HepG2 (cell line): Measurements from ENCODE around the gene BCAS3. TPM values are rescaled to one million over a fixed set of nuclear protein-coding genes. Genes with fewer than 3 reads are reported as not detected.
"Not testable (repeated sequence)": the region's sequence is repeated elsewhere in the genome, so short reads cannot be mapped to it uniquely, and the experiment has no call there.

Experiments
- ATAC-seq: fragments of 200-7000 bp; cut with Tn5 transposase; 3 replicates; pipeline ENCODE4 v1.9.1; 2020; ENCODE audit warnings: mild to moderate bottlenecking, moderate library complexity
- BruUV-seq: library from RNA; stranded (reverse); fragments of 400-500 nt; replicated peaks from 2 replicates; lab custom pipeline; 2021; lab: Mats Ljungman, UMichigan
- CTCF ChIA-PET: fragments of 300-600 bp; formaldehyde crosslinking; extraction: SDS; loops from one replicate; lab custom pipeline; 2021; ENCODE audit warnings: low total read pairs, inconsistent platforms, low intra/inter-chr PET ratio; lab: Yijun Ruan, JAX
- POLR2A ChIA-PET: fragments of 350-600 bp; sonication (Branson Sonifier 250); formaldehyde crosslinking; loops from one replicate; lab custom pipeline; 2020; ENCODE audit warnings: antibody characterized with exemption, inconsistent platforms; lab: Yijun Ruan, JAX
- DNase-seq: peaks from one replicate; pipeline ENCODE4 v3.0.0-alpha.2; 2015; ENCODE audit warnings: low spot score
- FAIRE-seq: peaks from 3 replicates; lab custom pipeline; 2011; peaks lifted over from hg19 to GRCh38; lab: Jason Lieb, UNC
- H2AFZ ChIP-seq: one replicate; pipeline ENCODE4 v1.6.1; 2011; ENCODE audit warnings: low read length, inconsistent platforms
- H3K27ac ChIP-seq: fragments of 300-600 bp; 3 replicates; pipeline ENCODE4 v1.8.0; 2011; ENCODE audit warnings: mixed run types, mild to moderate bottlenecking, mixed read lengths, low read length, inconsistent platforms; ENCODE audit not compliant: insufficient read depth; ENCODE audit errors: extremely low read length
- H3K27me3 ChIP-seq, 2 experiments: fragments of 200-600 bp in 1 of 2; 2 replicates in 1 of 2; 3 replicates in 1 of 2; pipeline versions ENCODE4 v1.6.0 to v1.8.0; 2011; ENCODE audit warnings: low read length in 2 of 2, mild to moderate bottlenecking in 2 of 2, moderate library complexity in 2 of 2, inconsistent platforms in 1 of 2; ENCODE audit not compliant: insufficient read depth in 2 of 2, control insufficient read depth in 1 of 2
- H3K36me3 ChIP-seq, 2 experiments: fragments of 200-600 bp in 1 of 2; replicated peaks in 1 of 2; 2 replicates in 1 of 2; 3 replicates in 1 of 2; pipeline versions ENCODE4 v1.5.1 to v1.8.0; 2011; ENCODE audit warnings: low read length in 2 of 2, inconsistent platforms in 1 of 2; ENCODE audit not compliant: insufficient read depth in 2 of 2, control insufficient read depth in 1 of 2
- H3K4me1 ChIP-seq: 2 replicates; pipeline ENCODE4 v1.5.1; 2012; ENCODE audit warnings: low read length, inconsistent platforms; ENCODE audit not compliant: insufficient read depth
- H3K4me2 ChIP-seq: 2 replicates; pipeline ENCODE4 v1.6.0; 2011; ENCODE audit warnings: low read depth, low read length, inconsistent platforms
- H3K4me3 ChIP-seq, 3 experiments: fragments of 200-600 bp in 1 of 3; sonication (generic), shearing (Covaris generic) in 1 of 3; replicated peaks in 1 of 3; 2 replicates each; pipeline ENCODE4 v1.5.1; 2011 to 2016; ENCODE audit warnings: low read length in 3 of 3, inconsistent platforms in 2 of 3, low read depth in 2 of 3, mild to moderate bottlenecking in 2 of 3, control low read depth in 1 of 3, mixed read lengths in 1 of 3; ENCODE audit not compliant: insufficient read depth in 1 of 3
- H3K79me2 ChIP-seq: one replicate; pipeline ENCODE4 v1.6.1; 2011; ENCODE audit warnings: low read length, inconsistent platforms; ENCODE audit not compliant: insufficient read depth
- H3K9ac ChIP-seq: 2 replicates; pipeline ENCODE4 v1.6.0; 2011; ENCODE audit warnings: mild to moderate bottlenecking, low read depth, low read length, inconsistent platforms; ENCODE audit not compliant: insufficient read depth
- H3K9me3 ChIP-seq: 2 replicates; pipeline ENCODE4 v1.5.1; 2012; ENCODE audit warnings: mild to moderate bottlenecking, low read length
- H4K20me1 ChIP-seq: 2 replicates; pipeline ENCODE4 v1.6.0; 2011; ENCODE audit warnings: inconsistent platforms, mild to moderate bottlenecking, low read length, moderate library complexity; ENCODE audit not compliant: insufficient read depth
- MED1 ChIP-seq: sonication (generic); formaldehyde crosslinking; IDR thresholded peaks from 2 replicates; pipeline ENCODE4 v1.4.0; 2020; ENCODE audit warnings: missing genetic modification reagents
- NR1H2 ChIP-seq: sonication (generic); formaldehyde crosslinking; IDR thresholded peaks from 2 replicates; pipeline ENCODE4 v1.8.1; 2022; ENCODE audit warnings: low read depth, missing genetic modification reagents, borderline replicate concordance
- SAP130 ChIP-seq: IDR thresholded peaks from 2 replicates; pipeline ENCODE4 v1.6.1; 2016; ENCODE audit warnings: low read depth
- ZNF350 ChIP-seq: sonication (generic); formaldehyde crosslinking; IDR thresholded peaks from 2 replicates; pipeline ENCODE4 v1.4.0; 2020; ENCODE audit warnings: mild to moderate bottlenecking, low read depth, missing genetic modification reagents, borderline replicate concordance
- ZNF407 ChIP-seq: sonication (generic); formaldehyde crosslinking; IDR thresholded peaks from one replicate; pipeline ENCODE4 v1.5.1; 2020; ENCODE audit warnings: mild to moderate bottlenecking, missing genetic modification reagents; ENCODE audit errors: not compliant biosample characterization
- ZNF503 ChIP-seq: sonication (generic); formaldehyde crosslinking; IDR thresholded peaks from 2 replicates; pipeline ENCODE4 v1.4.0; 2020; ENCODE audit warnings: missing genetic modification reagents
- WGBS: methylation state at CpG from one replicate; pipeline ENCODE4 v1.1.6; 2017; ENCODE audit warnings: low lambda C conversion rate; 5-methylcytosine and 5-hydroxymethylcytosine counted together
- in situ Hi-C: cut with HindIII; loops from 2 replicates; pipeline ENCODE4 v1.10.0; 2017; ENCODE audit warnings: low pct_unique_long_range_greater_than_20kb; ENCODE audit not compliant: extremely low pct_ligation_motif_present
- intact Hi-C: fragments of 100-400 bp; cut with micrococcal nuclease; formaldehyde crosslinking; loops from one replicate; pipeline ENCODE4 v1.10.0; 2022; ENCODE audit not compliant: unreplicated experiment
- polyA plus RNA-seq, 8 experiments: library from polyadenylated mRNA; depleted of rRNA in 3 of 8; stranded (reverse) in 7 of 8; unstranded in 1 of 8; fragments of >200 nt; fragmentation: Illumina TruSeq in 4 of 8; extraction: Trizol in 4 of 8; gene quantifications; 2 replicates each; pipeline versions ENCODE4 v1.2.1 to v1.2.3, GENCODE V29; 2011 to 2016; ENCODE audit warnings: low read depth in 4 of 8, missing spikeins in 1 of 8, mixed read lengths in 1 of 8; ENCODE audit not compliant: insufficient read depth in 1 of 8
- total RNA-seq, 5 experiments: library from RNA; depleted of rRNA; stranded (reverse); fragments of >200 nt; fragmentation: Illumina TruSeq; extraction: Trizol; gene quantifications; 2 replicates each; pipeline ENCODE4 v1.2.3, GENCODE V29; 2016; ENCODE audit warnings: low read depth in 1 of 5

BCAS3 gene
- total and polyA plus RNA-seq, 2 of the 13 experiments (the other 11 are each of a cell fraction or from before 2014, with no cell fraction given) = 10.7 to 11.2 TPM

DNA sequence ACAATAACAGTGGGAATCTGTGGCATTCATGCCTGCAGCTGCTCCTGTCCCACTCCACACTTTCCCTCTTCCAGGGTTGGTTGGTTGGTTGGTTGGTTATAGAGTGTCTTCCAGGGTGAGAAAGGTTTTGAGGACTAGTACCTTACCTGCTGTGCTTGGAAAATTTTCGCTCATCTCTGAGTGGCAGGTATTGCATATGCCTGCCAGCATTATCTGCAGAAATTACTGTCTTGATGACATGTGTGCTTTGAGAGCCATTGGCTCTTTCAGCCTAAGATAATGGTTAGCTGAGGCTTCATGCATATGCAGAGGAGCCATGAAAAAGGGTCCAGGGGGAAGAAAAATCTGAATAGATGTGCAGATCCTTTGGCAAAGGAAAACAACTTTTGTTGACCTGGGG lies 131.8 kb downstream of the BCAS3 start (continued):
- TF ChIP-seq ZNF407 (CRISPR knock-in tag) = no peak
- no peak for TF ChIP-seq NR1H2 (CRISPR knock-in tag)
- no peak for TF ChIP-seq MED1 (CRISPR knock-in tag)
- no peak for TF ChIP-seq ZNF350 (CRISPR knock-in tag)
- no peak for TF ChIP-seq ZNF503
- TF ChIP-seq SAP130 (CRISPR knock-in tag) = no peak

DNA sequence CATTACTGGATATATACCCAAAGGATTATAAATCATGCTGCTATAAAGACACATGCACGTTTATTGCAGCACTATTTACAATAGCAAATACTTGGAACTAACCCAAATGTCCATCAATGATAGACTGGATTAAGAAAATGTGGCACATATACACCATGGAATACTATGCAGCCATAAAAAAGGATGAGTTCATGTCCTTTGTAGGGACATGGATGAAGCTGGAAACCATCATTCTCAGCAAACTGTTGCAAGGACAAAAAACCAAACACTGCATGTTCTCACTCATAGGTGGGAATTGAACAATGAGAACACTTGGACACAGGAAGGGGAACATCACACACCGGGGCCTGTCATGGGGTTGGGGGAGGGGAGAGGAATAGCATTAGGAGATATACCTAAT lies 137.3 kb downstream of the BCAS3 start:
- H3K4me2 ChIP-seq, H3K9me3 ChIP-seq, FAIRE-seq, intact Hi-C loops, DNase-seq, H3K27me3 ChIP-seq, H2AFZ ChIP-seq, H3K9ac ChIP-seq, H3K27ac ChIP-seq, H3K79me2 ChIP-seq, CTCF ChIA-PET, POLR2A ChIA-PET, H3K36me3 ChIP-seq, BruUV-seq, ATAC-seq, H3K4me3 ChIP-seq, H3K4me1 ChIP-seq, H4K20me1 ChIP-seq, in situ Hi-C loops: not testable (repeated sequence)
- 35% methylated on average over 2 of the region's 2 CpGs for WGBS
